CD4-positive, alpha-beta T cell treated with Interleukin-2 at 100 ng/mL for 4 hours (primary cell): Measurements from ENCODE around the gene CCZ1B.
"Not testable (repeated sequence)": the region's sequence is repeated elsewhere in the genome, so short reads cannot be mapped to it uniquely, and the experiment has no call there.

ENCODE experiments used
- DNase-seq: peaks from one replicate; pipeline ENCODE4 v3.0.0-alpha.2; 2020; ENCODE audit warnings: low spot score

Gene CCZ1B

GRCh38 chr7:6831018-6831725 is 5.1 kb upstream of the CCZ1B start:
- no peak for DNase-seq

- not testable (repeated sequence) for DNase-seq
These were observed 4.0 kb upstream of the CCZ1B start for GRCh38 chr7:6830026-6830425.

GRCh38 chr7:6829616-6830015 is 3.5 kb upstream of the CCZ1B start:
- DNase-seq, result not testable (repeated sequence)

GRCh38 chr7:6827180-6827579 is 1.1 kb upstream of the CCZ1B start:
- not testable (repeated sequence) for DNase-seq

- not testable (repeated sequence) for DNase-seq
These were observed 594 bp downstream of the CCZ1B start for GRCh38 chr7:6825236-6826125.

GRCh38 chr7:6821622-6822021 is 4.5 kb downstream of the CCZ1B start:
- not testable (repeated sequence) for DNase-seq

- DNase-seq, result not testable (repeated sequence)
These were observed 10.6 kb downstream of the CCZ1B start for GRCh38 chr7:6815470-6815869.

- DNase-seq, result not testable (repeated sequence)
These were observed 13.1 kb downstream of the CCZ1B start for GRCh38 chr7:6813011-6813410.

GRCh38 chr7:6807959-6808358 is 18.1 kb downstream of the CCZ1B start:
- DNase-seq, result not testable (repeated sequence)

GRCh38 chr7:6807393-6807918 is 18.6 kb downstream of the CCZ1B start:
- DNase-seq, result not testable (repeated sequence)

- not testable (repeated sequence) for DNase-seq
These were observed 25.7 kb downstream of the CCZ1B start for GRCh38 chr7:6800331-6800730.

- DNase-seq, result not testable (repeated sequence)
These were observed 26.2 kb downstream of the CCZ1B start for GRCh38 chr7:6799887-6800286.

- DNase-seq, result not testable (repeated sequence)
These were observed 28.0 kb downstream of the CCZ1B start for GRCh38 chr7:6798047-6798446.

GRCh38 chr7:6797218-6797617 is 28.9 kb downstream of the CCZ1B start:
- DNase-seq, result not testable (repeated sequence)

GRCh38 chr7:6794276-6794675 is 31.8 kb downstream of the CCZ1B start:
- DNase-seq, result not testable (repeated sequence)

- DNase-seq, result not testable (repeated sequence)
These were observed 33.8 kb downstream of the CCZ1B start for GRCh38 chr7:6792113-6792872.

GRCh38 chr7:6789353-6789752 is 36.7 kb downstream of the CCZ1B start:
- DNase-seq, result not testable (repeated sequence)

- not testable (repeated sequence) for DNase-seq
These were observed 44.5 kb downstream of the CCZ1B start for GRCh38 chr7:6781581-6781980.

- not testable (repeated sequence) for DNase-seq
These were observed 64.9 kb downstream of the CCZ1B start for GRCh38 chr7:6761186-6761585.

- not testable (repeated sequence) for DNase-seq
These were observed 72.1 kb downstream of the CCZ1B start, which contains the start of gene RSPH10B2 for GRCh38 chr7:6753964-6754363. RSPH10B2 (plus strand) TSS chr7:6754103; CDS start chr7:6757678, 3,575 bp downstream.

- not testable (repeated sequence) for DNase-seq
These were observed 75.9 kb downstream of the CCZ1B start for GRCh38 chr7:6750173-6750572.

GRCh38 chr7:6749335-6749734 is 76.7 kb downstream of the CCZ1B start:
- DNase-seq, result not testable (repeated sequence)
